ENCODE data around the gene TTC23. TPM values are rescaled to one million over a fixed set of nuclear protein-coding genes. Genes with fewer than 3 reads are reported as not detected.
"Not testable (repeated sequence)": the region's sequence is repeated elsewhere in the genome, so short reads cannot be mapped to it uniquely, and the experiment has no call there.

The TTC23 gene
- polyA plus RNA-seq, 2 of the 4 experiments (the other 2 are of a cell fraction): 7.0 to 16.5 TPM

DNA sequence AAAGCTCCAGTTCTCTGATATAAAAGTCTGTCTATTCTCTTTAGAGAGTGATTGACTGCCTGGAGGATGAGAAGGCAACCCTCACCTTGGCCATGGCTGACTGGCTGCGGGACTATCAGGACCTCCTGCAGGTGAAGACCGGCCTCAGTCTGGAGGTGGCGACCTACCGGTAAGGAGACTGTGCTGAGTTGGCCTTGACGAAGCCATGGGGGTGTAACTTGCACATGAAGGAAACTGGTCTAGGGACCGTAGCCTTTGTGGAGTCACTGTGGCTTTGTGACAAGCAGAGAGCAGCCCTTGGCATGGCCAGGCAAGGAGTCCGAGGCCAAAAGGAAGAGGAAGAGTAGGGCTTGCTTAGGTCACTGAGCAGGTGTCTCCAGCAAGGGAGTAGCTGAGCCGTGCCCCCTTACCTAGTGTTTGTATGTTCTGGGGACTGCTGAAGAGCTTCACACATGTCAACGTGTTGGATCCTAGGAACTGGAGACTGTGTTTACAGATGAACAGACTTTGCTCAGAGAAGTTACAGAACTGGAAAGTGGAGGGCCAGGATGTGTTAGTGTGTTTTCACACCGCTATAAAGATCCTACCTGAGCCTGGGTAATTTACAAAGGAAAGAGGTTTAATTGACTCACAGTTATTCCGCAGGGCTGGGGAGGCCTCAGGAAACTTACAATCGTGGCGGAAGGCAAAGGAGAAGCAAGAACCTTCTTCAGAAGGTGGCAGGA, 135.7 kb downstream of the TTC23 start:
- no peak; a peak in 1 of 6 replicates for ATAC-seq
- Histone ChIP-seq H3K9me3 (no peaks in the 10 kb centered on the region), H3K4me1 (no peaks in the 10 kb centered on the region), H3K4me3 (no peak overlapping the region), H3K4me2 (no peak overlapping the region), H3K27ac (no peak overlapping the region)
- WGBS (ENCODE audit: missing lambda C conversion rate): 95% methylated on average over 13 of the region's 13 CpGs
- CTCF ChIA-PET: interaction anchor here (2.5 to 17.7 kb wide), 5 partner anchors 8 to 100 kb away, joined by 12 to 326 read pairs (median 22); partner anchors contain the start of gene SYNM
- FAIRE-seq: no peak
- no peak for TF ChIP-seq SMC3 (IDR thresholded peaks at IDR 0.05)
- TF ChIP-seq, protein P1, sequence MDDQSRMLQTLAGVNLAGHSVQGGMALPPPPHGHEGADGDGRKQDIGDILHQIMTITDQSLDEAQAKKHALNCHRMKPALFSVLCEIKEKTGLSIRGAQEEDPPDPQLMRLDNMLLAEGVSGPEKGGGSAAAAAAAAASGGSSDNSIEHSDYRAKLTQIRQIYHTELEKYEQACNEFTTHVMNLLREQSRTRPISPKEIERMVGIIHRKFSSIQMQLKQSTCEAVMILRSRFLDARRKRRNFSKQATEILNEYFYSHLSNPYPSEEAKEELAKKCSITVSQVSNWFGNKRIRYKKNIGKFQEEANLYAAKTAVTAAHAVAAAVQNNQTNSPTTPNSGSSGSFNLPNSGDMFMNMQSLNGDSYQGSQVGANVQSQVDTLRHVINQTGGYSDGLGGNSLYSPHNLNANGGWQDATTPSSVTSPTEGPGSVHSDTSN (IDR thresholded peaks at IDR 0.05): no peak
- TF ChIP-seq RNF2 (IDR thresholded peaks at IDR 0.05; ENCODE audit: borderline replicate concordance, low read depth): no peak
- no peak for TF ChIP-seq ELK1 (IDR thresholded peaks at IDR 0.05; ENCODE audit: low read depth, low read length)
- TF ChIP-seq JUNB (IDR thresholded peaks at IDR 0.05): no peak
- TF ChIP-seq NPAS2 (CRISPR knock-in tag; IDR thresholded peaks at IDR 0.05; ENCODE audit: borderline replicate concordance): no peak
- TF ChIP-seq KDM5A (IDR thresholded peaks at IDR 0.05): no peak
- TF ChIP-seq HDAC2 (IDR thresholded peaks at IDR 0.05): no peak
- TF ChIP-seq EHF (CRISPR knock-in tag; IDR thresholded peaks at IDR 0.05): no peak
- TF ChIP-seq RAD21 (conservative IDR thresholded peaks at IDR 0.05 in 1 of 2, IDR thresholded peaks at IDR 0.05 in 1 of 2): no peak
- no peak for TF ChIP-seq ZC3H11A (IDR thresholded peaks at IDR 0.05)
- TF ChIP-seq HOXA7 (CRISPR knock-in tag; IDR thresholded peaks at IDR 0.05): no peak
- TF ChIP-seq MAFK (IDR thresholded peaks at IDR 0.05; ENCODE audit: partially characterized antibody): no peak
- TF ChIP-seq ATOH8 (CRISPR knock-in tag; IDR thresholded peaks at IDR 0.05; ENCODE audit: low read depth): no peak
- POLR2A ChIA-PET: no interaction called here
- DNase-seq (ENCODE audit: low read depth in 1 of 2, low spot score in 1 of 2): no peak

DNA sequence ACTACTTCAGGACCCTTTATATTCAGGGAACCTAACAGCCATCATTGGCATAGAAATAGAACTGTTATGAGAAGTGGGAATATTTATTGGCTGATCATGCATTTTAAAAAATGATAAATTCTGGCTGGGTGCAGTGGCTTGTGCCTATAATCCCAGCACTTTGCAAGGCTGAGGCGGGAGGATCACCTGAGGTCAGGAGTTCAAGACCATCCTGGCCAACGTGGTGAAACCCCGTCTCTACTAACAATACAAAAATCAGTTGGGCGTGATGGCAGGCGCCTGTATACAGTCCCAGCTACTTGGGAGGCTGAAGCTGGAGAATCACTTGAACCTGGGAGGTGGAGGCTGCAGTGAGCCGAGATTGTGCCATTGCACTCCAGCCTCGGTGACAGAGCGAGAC, 137.7 kb downstream of the TTC23 start:
- 94% methylated on average over 8 of the region's 8 CpGs for WGBS (ENCODE audit: missing lambda C conversion rate)
- H3K27ac ChIP-seq; ATAC-seq; POLR2A ChIA-PET; H3K4me3 ChIP-seq; H3K9me3 ChIP-seq; DNase-seq (ENCODE audit: low read depth in 1 of 2, low spot score in 1 of 2); FAIRE-seq; H3K4me2 ChIP-seq: not testable (repeated sequence)
- H3K4me1 ChIP-seq: peaks cover 14% of the 10 kb centered on the region
- CTCF ChIA-PET: interaction anchor here (0.8 to 17.7 kb wide), 6 partner anchors 9 to 592 kb away, joined by 3 to 326 read pairs (median 17); no protein-coding TSS in a partner anchor

DNA sequence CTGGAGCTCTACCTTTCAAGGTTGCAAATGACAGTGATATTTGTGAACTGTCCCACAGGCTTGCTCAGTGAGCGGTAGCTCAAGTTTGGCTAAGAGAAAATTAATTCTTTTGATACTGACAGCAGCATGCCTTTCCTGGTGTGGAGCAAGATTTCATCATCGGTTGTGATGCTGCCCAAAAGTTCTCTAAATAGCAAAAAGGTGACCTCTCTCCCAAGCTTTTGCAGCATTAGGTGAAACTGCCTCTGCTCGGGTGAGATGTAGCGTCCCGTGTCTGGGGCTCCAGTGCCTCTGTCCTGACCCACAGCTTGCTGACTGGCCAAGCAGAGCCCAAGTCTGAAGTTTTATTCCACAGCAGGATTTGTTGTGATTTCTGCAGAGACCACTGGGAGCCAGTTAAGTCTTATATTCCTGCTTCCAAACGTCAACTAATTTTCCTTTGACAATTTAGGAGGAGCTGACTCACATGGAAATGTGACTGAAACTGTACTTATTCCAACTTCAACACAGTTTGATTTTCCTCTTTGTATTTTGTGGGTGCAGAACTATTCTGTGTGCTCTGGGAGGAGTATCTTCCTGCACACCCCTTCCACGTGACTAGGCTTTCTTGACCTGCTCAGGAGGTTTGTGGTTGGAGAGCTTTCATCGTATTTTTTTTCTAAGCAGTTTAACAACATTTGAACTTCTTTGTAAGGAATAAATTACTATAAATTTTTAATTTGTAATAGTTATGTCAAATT, 138.6 kb downstream of the TTC23 start:
- CTCF ChIA-PET: interaction anchor here (1.3 to 17.7 kb wide), 6 partner anchors 8 to 591 kb away, joined by 3 to 326 read pairs (median 17); no protein-coding TSS in a partner anchor
- Histone ChIP-seq H3K4me3 (no peak overlapping the region), H3K4me1 (peaks cover 20% of the 10 kb centered on the region), H3K27ac (no peak overlapping the region), H3K4me2 (no peak overlapping the region), H3K9me3 (no peaks in the 10 kb centered on the region)
- no peak for DNase-seq (ENCODE audit: low read depth in 1 of 2, low spot score in 1 of 2)
- ATAC-seq: no peak
- no peak for FAIRE-seq
- POLR2A ChIA-PET: interaction anchor here (0.5 to 0.6 kb wide), 2 partner anchors 93 to 1483 kb away, joined by 3 to 5 read pairs; no protein-coding TSS in a partner anchor
- TF ChIP-seq KDM5A (IDR thresholded peaks at IDR 0.05): no peak
- no peak for TF ChIP-seq RARB (CRISPR knock-in tag; IDR thresholded peaks at IDR 0.05)
- no peak for TF ChIP-seq CEBPB (IDR thresholded peaks at IDR 0.05)
- no peak for TF ChIP-seq CHD2 (IDR thresholded peaks at IDR 0.05; ENCODE audit: low read length, partially characterized antibody)
- no peak for TF ChIP-seq USF2 (IDR thresholded peaks at IDR 0.05)
- TF ChIP-seq, protein P2, sequence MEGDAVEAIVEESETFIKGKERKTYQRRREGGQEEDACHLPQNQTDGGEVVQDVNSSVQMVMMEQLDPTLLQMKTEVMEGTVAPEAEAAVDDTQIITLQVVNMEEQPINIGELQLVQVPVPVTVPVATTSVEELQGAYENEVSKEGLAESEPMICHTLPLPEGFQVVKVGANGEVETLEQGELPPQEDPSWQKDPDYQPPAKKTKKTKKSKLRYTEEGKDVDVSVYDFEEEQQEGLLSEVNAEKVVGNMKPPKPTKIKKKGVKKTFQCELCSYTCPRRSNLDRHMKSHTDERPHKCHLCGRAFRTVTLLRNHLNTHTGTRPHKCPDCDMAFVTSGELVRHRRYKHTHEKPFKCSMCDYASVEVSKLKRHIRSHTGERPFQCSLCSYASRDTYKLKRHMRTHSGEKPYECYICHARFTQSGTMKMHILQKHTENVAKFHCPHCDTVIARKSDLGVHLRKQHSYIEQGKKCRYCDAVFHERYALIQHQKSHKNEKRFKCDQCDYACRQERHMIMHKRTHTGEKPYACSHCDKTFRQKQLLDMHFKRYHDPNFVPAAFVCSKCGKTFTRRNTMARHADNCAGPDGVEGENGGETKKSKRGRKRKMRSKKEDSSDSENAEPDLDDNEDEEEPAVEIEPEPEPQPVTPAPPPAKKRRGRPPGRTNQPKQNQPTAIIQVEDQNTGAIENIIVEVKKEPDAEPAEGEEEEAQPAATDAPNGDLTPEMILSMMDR (IDR thresholded peaks at IDR 0.05): no peak
- TF ChIP-seq, protein P3, sequence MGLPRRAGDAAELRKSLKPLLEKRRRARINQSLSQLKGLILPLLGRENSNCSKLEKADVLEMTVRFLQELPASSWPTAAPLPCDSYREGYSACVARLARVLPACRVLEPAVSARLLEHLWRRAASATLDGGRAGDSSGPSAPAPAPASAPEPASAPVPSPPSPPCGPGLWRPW (IDR thresholded peaks at IDR 0.05): no peak
- no peak for TF ChIP-seq EHF (CRISPR knock-in tag; IDR thresholded peaks at IDR 0.05)
- no peak for TF ChIP-seq HOXB5 (CRISPR knock-in tag; IDR thresholded peaks at IDR 0.05)
- 84% methylated on average over 8 of the region's 8 CpGs for WGBS (ENCODE audit: missing lambda C conversion rate)

Measured in A549 (cell line).